KBM-7 (cell line): ENCODE results near the gene VPS11.
"Not testable (repeated sequence)": the region's sequence is repeated elsewhere in the genome, so short reads cannot be mapped to it uniquely, and the experiment has no call there.

Experiments used
- DNase-seq: peaks from one replicate; pipeline ENCODE4 v3.0.0-alpha.2; 2015
- in situ Hi-C: fragments of 300-500 bp; cut with MboI; formaldehyde crosslinking; loops from 2 replicates; pipeline ENCODE4 v1.14.3; 2020; ENCODE audit warnings: low sequenced_read_pairs, low pct_unique_long_range_greater_than_20kb, mixed read lengths

VPS11 gene

DNA sequence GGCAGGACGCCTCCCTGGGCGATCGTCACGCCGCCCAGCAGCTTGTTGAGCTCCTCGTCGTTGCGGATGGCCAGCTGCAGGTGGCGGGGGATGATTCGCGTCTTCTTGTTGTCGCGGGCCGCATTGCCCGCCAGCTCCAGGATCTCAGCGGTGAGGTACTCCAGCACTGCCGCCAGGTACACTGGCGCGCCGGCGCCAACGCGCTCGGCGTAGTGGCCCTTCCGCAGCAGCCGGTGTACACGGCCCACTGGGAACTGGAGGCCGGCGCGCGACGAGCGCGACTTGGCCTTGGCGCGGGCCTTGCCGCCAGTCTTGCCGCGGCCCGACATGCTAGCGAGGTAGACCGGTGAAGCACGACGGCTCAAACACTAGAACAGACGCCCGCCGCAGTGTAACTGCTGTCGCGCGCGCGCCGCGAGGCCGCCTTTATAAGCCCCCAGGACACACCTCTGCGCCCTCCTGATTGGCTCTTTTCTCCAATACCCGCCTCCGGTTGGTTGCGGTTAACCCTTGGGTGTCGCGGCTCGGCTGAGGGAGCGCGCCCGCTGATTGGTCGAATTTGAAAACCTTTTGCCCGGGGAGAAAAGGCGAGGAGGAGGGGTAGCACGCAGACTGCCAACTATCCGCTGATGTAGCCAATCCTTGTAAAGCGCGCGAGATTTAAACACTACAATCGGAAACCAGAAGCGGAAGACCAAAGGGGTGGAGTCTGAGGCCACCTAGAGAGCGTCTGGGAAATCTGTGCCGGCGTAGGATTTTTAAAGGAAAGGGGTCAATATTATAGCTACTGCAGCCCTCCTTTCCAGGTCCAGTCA lies 27.7 kb downstream of the VPS11 start:
- in situ Hi-C loops = no loop called here

DNA sequence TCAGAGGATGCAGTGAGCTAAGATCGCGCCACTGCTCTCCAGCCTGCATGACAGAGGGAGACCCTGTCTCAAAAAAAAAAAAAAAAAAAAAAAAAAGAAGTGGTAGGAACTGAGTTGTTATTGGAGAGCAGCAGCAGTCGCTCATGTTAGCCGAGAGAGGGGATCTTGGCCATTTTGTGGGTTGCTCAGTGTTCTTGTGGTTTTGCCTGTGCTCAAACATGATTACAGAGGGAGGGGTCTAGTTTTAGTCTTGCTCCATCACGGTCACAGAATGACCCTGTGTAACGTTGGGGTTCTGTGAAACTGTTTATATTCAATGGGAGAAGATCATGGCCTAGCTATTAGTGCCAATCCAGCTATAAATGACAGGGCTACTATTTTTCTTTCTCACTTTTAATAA lies 32.1 kb downstream of the VPS11 start:
- in situ Hi-C loops = no loop called here
- DNase-seq = no peak

More for the DNA sequence above, 27.7 kb downstream of the VPS11 start:
- peak; percentile 100 for DNase-seq

DNA sequence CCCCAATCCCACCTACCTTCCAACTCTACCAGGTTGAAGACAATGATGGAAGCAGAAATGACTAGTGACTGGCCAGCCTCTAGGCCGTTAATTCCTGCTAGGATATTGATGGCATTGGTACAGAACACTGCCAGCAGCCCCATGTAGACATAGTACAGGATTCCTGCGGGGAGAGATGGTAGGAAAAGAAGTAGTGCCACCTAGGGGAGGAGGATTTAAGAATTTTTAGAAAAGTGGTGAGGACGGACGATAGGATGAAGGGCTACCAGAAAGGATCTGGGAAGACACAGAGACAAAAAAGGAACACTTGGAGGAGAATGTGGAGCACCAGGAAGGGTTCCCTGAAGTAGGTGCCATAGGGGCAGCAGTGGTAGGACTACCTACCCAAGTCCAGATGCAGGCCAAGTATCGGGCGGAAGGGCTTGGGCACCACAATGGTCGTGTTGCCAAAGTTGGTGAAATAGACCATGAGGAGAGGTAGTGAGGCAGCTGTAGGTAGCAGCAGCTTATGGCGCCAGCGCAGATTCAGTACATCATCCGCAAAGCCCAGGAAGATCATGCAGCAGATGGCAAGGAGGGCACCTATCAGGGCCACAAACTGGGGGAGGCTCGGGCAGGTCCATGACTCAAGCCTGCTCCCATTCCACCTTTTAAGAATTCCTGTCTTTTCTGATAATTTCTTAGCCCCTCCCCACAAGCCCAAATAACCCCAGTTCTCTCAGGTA lies 32.8 kb downstream of the VPS11 start:
- DNase-seq = peak; percentile 67
- in situ Hi-C loops = no loop called here

DNA sequence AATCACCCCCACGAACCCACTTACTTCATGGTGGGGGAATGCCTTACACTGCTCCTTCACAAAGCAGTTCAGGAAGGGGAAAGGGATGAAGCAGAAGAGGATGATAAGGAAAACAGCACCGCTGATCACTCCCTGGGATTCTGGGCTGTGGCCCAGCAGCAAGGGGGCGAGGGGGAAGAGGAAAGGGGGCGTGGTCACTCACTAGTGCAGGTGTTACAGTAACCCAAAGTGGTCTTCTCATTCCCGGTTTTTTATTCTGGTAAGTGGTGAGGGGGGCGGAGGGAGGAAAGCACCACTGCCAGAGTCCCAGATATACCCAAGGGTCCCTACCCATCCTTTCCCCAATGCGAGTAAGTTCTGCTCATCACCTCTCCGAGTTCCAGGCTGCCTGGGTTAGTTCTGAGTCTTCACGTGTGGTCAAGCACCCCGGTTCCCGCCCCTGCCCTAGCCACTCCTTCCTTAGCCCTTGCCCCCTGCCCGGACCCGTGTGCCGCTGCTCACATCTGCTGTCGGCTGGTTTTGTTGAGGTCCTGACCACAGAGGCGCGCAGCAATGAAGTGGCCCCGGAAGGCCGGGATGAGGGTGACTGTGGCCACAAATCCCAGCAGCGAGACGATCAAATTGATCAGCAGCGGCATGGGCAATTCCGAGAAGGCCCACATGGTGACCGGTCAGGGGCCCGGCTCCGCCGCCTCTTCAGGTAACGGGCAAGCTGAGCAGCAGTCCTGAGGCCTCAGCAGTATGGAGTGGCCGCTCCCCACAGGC lies 33.6 kb downstream of the VPS11 start:
- DNase-seq = no peak
- in situ Hi-C loops = no loop called here

DNA sequence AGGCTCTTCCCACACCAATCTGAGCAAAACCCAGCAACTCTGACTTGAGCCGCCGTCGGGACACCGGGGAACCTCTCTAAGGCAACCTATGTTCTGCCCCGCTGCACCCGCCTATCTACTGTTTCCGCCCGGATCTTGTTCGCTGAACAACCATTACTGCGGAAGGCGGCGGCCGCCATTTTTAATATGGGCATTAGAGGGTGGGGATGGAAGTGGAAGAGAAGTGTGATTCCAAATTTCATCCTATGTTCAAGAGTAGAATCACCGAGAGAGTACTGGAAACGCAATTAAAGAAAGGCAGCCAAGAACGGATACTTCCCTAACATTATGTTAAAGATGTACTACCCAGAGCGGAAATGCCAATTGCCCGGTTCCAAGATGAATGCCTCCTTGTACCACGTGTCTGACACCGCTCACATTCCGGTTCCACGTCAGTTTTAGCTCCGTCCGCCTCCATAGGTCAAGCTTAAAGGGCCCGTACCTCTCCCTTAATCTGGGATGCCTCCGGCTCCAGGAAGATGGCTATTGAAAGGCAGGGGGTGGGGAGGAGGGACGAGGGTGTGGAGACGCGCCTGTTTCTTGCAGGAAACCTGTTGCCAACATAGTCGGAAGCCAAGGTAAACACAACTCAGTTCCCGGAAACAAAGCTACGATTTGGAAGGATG lies 34.3 kb downstream of the VPS11 start, which contains the start of gene DPAGT1:
TSS of gene DPAGT1 (minus strand) at position 95 of the 665 bp plus-strand sequence. CDS start 198 bp downstream, outside the sequence.
- in situ Hi-C loops = no loop called here
- DNase-seq = peak; percentile 96

DNA sequence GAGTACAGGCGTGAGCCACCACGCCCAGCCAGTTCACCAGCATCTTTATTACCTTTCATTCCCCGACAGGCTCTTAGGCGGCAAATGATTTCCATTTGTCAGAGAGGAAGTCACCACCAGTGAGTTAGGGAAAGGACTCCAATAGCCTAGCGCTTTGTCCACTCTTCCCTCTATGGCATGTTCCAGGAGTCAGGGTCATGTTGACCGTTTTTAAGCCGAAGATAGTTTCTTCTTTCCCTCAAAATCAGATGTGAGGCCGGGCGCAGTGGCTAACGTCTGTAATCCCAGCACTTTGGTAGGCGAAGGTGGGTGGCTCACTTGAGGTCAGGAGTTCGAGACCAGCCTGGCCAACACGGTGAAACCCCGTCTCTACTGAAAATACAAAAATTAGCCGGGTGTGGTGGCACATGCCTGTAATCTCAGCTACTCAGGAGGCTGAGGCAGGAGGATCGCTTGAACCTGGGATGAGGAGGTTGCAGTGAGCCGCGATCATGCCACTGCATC lies 35.6 kb downstream of the VPS11 start:
- DNase-seq, in situ Hi-C loops: not testable (repeated sequence)

DNA sequence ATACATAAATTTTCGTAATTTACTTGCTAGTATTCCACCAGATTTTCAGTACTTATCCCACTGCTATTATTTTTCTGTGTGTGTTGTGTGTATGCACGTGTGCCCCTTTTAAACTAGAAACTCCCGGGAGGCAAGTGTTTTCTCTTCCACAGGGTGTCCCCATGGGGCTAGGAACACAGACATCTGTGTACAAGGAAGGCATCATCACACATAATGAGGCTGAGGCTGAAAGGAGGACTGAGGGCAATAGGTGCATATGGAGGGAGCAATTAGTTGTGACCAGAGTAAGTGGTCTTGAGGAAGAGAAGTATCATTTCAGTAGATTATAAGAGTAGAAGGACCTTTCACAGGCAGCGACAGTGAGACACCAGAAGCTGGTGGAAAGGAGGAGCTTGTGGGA lies 36.2 kb downstream of the VPS11 start:
- in situ Hi-C loops = no loop called here
- DNase-seq = peak; percentile 31

DNA sequence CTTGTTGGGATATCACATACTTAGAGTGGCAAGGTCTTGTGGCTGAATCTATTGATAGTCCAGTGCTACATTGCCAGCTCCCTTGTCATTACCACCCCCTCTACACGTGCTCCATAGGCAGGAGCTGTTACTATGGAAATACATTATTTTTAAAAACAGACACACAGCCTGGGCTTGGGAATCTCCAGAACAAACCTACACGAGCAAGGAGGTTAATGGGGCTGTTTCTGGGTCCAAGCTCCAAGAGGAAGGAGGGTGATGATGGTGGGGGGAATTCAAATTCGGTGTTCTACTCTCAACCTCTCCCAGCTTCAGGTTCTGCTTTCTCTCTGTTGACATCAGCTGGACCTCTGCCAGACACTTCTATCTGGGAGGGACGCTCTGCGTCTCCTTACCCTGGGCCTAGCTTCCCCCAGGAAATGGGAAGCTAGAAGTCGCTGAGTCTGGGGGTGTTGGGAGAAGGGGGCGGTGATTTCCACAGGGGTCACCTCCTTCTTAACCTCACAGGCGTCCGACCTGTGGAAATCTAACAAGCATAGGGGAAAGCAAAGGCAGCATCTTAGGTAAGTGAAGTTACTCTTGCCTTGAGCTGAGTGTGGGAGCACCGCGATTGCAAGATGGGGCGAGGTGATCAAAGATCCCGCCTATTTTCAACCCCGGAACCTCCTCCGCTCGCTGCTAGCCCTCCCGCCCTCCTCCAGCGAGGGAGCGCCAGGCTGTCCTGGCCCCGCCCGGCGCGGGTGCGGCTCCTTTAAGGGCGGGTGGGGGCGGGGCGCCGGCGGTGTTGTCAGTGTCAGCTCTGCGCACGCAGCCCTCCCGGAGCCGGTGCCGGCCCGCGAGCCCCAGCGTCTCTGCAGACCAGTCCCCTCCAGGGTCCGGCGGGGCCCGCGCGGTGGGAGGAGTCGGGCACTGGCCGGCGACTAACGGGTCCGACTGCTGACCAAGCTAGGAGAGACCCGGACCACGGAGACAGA lies 39.2 kb downstream of the VPS11 start, which contains the start of gene C2CD2L:
TSS of gene C2CD2L (plus strand) at position 781 of the 974 bp plus-strand sequence. CDS start 398 bp downstream, outside the sequence.
- peak; percentile 92 for DNase-seq
- in situ Hi-C loops = no loop called here

DNA sequence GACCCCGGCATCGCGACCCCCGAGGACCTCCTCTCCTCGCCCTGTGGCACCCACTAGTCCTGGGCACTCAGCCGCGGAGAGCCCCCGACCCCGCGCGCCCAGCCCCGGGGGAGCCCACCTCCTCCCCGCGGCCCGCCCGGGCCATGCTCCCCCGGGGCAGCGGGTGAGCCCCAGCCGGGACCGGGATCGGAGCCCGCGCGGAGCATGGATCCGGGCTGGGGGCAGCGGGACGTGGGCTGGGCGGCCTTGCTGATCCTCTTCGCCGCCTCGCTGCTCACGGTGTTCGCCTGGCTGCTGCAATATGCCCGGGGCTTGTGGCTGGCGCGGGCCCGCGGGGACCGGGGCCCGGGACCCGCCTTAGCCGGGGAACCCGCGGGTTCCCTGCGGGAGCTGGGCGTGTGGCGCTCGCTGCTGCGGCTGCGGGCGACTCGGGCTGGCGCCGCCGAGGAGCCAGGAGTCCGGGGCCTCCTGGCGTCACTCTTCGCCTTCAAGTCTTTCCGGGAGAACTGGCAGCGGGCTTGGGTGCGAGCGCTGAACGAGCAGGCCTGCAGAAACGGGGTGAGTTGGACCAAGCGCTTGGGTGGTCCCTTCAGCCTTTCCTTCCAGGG lies 40.0 kb downstream of the VPS11 start:
- in situ Hi-C loops = no loop called here
- no peak for DNase-seq

DNA sequence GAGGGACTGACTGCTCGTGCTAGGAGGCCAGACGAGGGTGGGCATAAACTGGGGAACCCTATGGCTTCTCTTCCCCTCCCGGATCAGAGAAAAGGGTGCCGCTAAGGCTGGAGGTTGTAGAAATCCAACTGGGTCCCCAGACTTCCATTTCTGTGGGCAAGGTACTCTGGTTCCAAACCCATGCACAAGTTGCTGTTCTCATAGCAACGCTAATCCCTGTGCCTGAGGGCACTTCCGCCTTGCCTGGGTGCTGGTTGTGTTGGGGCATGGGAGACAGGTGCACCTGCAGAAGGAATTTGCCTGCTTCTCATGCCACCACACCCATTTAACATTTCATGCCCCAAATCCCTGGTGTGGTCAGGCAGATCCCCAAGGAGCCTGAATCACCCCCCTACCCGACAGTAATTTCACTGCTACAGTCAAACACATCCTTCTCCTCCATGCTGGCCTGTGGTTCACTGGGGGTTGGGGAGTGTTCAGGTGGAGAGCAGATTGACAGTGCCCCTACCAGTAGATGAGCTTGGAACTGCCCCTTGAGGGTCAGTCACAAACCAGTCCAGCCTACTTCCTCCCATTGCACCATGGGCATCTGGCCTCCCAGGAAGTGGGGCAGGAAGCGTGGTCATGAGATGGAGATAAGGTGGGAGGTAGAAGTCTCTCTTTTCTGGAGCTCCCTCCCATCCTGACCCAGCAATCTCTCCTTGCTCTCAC lies 40.7 kb downstream of the VPS11 start:
- in situ Hi-C loops = no loop called here
- peak; percentile 52 for DNase-seq

DNA sequence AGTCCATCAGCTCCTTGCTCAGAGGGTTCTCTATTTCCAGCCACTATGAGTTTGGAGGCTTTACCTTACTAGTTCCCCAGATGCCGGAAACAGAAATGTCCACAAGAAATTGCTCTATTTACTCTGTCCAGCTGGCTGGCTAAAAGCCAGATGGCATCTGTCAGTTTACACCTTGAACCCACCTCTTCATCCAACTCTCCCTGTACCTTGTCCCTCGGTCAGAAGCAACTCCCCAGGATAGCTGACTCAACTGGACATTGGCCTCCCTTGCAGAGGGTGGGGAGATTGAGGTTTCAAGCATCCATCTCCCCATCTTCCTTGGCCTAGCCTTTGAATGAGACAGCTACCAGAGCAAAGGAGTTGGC lies 41.2 kb downstream of the VPS11 start:
- in situ Hi-C loops = no loop called here
- DNase-seq = no peak

DNA sequence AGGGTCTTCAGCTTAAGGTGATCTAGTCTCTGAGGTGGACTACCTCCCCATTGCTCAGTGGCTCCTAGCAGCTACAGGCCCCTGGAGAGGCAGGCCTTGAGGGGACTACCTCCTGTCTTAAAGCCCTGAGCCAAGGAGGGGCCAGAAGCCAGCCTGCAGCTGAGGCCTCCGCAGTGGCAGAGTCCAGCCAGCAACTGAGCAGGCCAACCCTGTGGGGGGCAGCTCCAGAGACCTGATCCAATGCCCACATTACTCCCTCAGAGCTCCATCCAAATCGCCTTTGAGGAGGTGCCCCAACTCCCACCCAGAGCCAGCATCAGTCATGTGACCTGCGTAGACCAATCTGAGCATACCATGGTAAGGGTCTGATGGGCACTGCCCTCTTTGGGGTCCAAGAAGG lies 42.2 kb downstream of the VPS11 start:
- no peak for DNase-seq
- in situ Hi-C loops = no loop called here

DNA sequence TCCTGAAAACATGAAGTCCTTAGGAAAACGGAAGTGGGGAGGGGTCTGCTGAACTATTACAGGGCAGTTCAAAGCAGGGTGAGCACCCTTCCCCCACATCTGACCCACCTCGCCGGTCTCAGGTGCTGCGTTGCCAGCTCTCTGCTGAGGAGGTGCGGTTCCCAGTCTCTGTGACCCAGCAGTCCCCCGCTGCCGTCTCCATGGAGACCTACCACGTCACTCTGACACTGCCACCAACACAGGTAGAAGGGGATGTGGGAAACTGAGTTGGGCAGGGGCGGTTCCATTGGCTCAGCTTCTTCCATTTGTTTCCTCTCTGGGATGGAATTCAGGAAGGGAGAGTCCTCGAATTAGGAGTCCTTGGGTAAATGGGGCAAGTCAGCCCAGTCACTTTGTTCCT lies 42.8 kb downstream of the VPS11 start:
- no peak for DNase-seq

DNA sequence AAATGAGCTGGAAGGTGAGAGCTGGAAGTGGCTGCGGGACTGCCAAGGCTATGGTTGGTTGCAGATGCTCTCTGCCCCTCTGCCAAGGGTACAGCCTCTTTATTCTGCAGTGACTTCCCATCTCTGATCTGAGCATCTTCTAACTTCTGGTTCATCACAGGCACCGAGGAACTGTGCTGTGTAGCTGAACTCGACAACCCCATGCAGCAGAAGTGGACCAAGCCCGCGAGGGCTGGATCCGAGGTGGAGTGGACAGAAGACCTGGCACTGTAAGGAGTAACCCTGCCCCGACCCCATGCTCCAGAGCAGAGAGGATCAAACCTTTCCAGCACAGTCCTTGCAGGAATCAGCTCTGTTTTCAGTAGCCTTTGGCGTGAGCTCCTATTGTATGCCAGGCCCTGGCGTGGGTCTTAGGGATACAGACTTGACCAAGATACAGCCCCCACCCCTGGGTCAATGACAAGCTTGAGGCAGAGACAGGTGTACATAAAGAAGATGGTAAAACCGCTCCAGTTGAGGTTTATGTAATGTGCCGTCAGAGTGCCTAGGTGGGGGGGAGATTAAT lies 43.8 kb downstream of the VPS11 start:
- in situ Hi-C loops = no loop called here

More for the DNA sequence above, 42.8 kb downstream of the VPS11 start:
- in situ Hi-C loops = no loop called here

DNA sequence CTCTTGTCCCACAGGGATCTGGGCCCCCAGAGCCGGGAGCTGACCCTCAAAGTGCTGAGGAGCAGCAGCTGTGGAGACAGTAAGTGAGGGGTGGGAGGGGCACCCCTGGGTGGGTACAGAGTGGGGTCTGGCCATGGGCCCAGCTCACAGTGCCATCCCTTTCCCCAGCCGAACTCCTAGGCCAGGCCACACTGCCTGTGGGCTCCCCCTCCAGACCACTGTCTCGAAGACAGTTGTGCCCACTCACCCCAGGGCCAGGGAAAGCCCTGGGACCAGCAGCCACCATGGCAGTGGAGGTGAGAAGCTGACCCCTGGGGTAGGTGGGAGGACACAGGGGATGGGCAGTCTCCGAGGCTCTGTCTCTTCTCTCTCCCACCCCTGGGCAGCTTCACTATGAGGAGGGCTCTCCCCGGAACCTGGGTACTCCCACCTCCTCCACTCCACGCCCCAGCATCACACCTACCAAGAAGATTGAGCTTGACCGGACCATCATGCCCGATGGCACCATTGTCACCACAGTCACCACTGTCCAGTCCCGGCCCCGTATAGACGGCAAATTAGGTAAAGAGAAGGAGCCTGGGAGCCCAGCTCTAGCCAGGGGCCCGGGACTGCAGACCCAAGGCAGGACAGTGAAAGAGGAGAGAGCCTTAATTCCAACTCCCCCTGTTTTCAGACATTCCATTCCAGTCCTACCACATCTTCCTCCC lies 44.8 kb downstream of the VPS11 start:
- in situ Hi-C loops = no loop called here

More for the DNA sequence above, 43.8 kb downstream of the VPS11 start:
- DNase-seq = no peak

DNA sequence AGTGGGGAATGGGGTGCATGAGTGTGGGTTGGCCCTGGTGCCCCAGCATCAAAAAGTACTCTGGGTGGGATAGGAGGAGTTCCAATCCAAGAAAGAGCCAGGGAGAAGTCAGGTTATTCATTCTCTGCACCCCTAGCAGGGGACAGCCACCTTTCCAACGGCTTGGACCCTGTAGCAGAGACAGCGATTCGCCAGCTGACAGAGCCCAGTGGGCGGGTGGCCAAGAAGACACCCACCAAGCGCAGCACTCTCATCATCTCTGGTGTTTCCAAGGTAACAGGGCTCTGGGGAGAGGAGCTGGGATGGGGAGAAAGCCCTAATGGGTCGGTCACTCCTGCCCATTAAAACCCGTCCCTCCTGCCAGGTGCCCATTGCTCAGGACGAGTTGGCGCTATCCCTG lies 46.1 kb downstream of the VPS11 start:
- in situ Hi-C loops = no loop called here
- no peak for DNase-seq

More for the DNA sequence above, 44.8 kb downstream of the VPS11 start:
- no peak for DNase-seq
